Neural cell (in vitro differentiated cells): Measurements from ENCODE around the gene WDR7. TPM values are rescaled to one million over a fixed set of nuclear protein-coding genes. Genes with fewer than 3 reads are reported as not detected.

Experiments used
- H2AFZ ChIP-seq: fragments of 200-600, 300-800 bp; sonication (generic), shearing (Covaris generic); 2 replicates; pipeline ENCODE4 v1.6.0; 2014; ENCODE audit warnings: low read depth, mild to moderate bottlenecking, antibody characterized with exemption, low read length, moderate library complexity
- H3F3A ChIP-seq: fragments of 200-600 bp; shearing (Covaris generic); 2 replicates; pipeline ENCODE4 v1.6.1; 2016; ENCODE audit warnings: mild to moderate bottlenecking, moderate library complexity, mixed read lengths, antibody characterized with exemption, low read length; ENCODE audit not compliant: insufficient read depth, poor library complexity, severe bottlenecking
- H3K27ac ChIP-seq: fragments of 200-600, 300-800 bp; sonication (generic), shearing (Covaris generic); 2 replicates; pipeline ENCODE4 v1.5.1; 2014; ENCODE audit warnings: mild to moderate bottlenecking, low read length, moderate library complexity
- H3K27me3 ChIP-seq: fragments of 300-800, 200-600 bp; sonication (generic), shearing (Covaris generic); 2 replicates; pipeline ENCODE4 v1.6.0; 2014; ENCODE audit warnings: mild to moderate bottlenecking, low read depth, low read length, moderate library complexity; ENCODE audit not compliant: insufficient read depth
- H3K36me3 ChIP-seq: fragments of 300-800, 200-600 bp; sonication (generic), shearing (Covaris generic); 2 replicates; pipeline ENCODE4 v1.5.1; 2014; ENCODE audit warnings: mild to moderate bottlenecking, antibody characterized with exemption, low read length, moderate library complexity; ENCODE audit not compliant: insufficient read depth
- H3K4me2 ChIP-seq: fragments of 300-800, 200-600 bp; sonication (generic), shearing (Covaris generic); 2 replicates; pipeline ENCODE4 v1.6.0; 2014; ENCODE audit warnings: mild to moderate bottlenecking, low read length
- H3K4me3 ChIP-seq: fragments of 300-800, 200-600 bp; sonication (generic), shearing (Covaris generic); 2 replicates; pipeline ENCODE4 v1.5.1; 2014; ENCODE audit warnings: mild to moderate bottlenecking, low read length, moderate library complexity
- H3K79me2 ChIP-seq: fragments of 200-600 bp; shearing (Covaris generic); replicated peaks from 2 replicates; pipeline ENCODE4 v1.6.0; 2014; ENCODE audit warnings: mild to moderate bottlenecking, low read length, moderate library complexity; ENCODE audit not compliant: insufficient read depth
- H3K9ac ChIP-seq: fragments of 300-800, 200-600 bp; sonication (generic), shearing (Covaris generic); 2 replicates; pipeline ENCODE4 v1.6.1; 2016; ENCODE audit warnings: mild to moderate bottlenecking, low read length, mixed read lengths
- H3K9me2 ChIP-seq: fragments of 200-600 bp; shearing (Covaris generic); 2 replicates; pipeline ENCODE4 v1.6.1; 2016; ENCODE audit warnings: mild to moderate bottlenecking, low read length, mixed read lengths; ENCODE audit not compliant: insufficient read depth
- H3K9me3 ChIP-seq: fragments of 200-600, 300-800 bp; sonication (generic), shearing (Covaris generic); 2 replicates; pipeline ENCODE4 v1.6.1; 2016; ENCODE audit warnings: mild to moderate bottlenecking, mixed run types, low read length, moderate library complexity, mixed read lengths
- H4K20me1 ChIP-seq: fragments of 200-600 bp; shearing (Covaris generic); 2 replicates; pipeline ENCODE4 v1.6.1; 2016; ENCODE audit warnings: mild to moderate bottlenecking, mixed run types; ENCODE audit not compliant: insufficient read depth
- EP300 ChIP-seq: fragments of 450-650 bp; conservative IDR thresholded peaks from 2 replicates; pipeline ENCODE4 v1.6.1; 2014; ENCODE audit warnings: antibody characterized with exemption, mild to moderate bottlenecking, moderate library complexity; ENCODE audit not compliant: poor library complexity, severe bottlenecking
- POLR2AphosphoS5 ChIP-seq: IDR thresholded peaks from 2 replicates; pipeline ENCODE4 v1.6.1; 2012
- RAD21 ChIP-seq: fragments of 450-650 bp; conservative IDR thresholded peaks from 2 replicates; pipeline ENCODE4 v1.6.1; 2014; ENCODE audit warnings: antibody characterized with exemption, mild to moderate bottlenecking, moderate library complexity
- REST ChIP-seq: IDR thresholded peaks from 2 replicates; pipeline ENCODE4 v1.6.1; 2012; ENCODE audit warnings: borderline replicate concordance
- SMC3 ChIP-seq: fragments of 450-650 bp; conservative IDR thresholded peaks from 2 replicates; pipeline ENCODE4 v1.6.1; 2014; ENCODE audit warnings: antibody characterized with exemption, mild to moderate bottlenecking, moderate library complexity; ENCODE audit not compliant: poor library complexity
- TAF1 ChIP-seq: IDR thresholded peaks from 2 replicates; pipeline ENCODE4 v1.6.1; 2012; ENCODE audit warnings: low read depth
- polyA plus RNA-seq: library from polyadenylated mRNA; depleted of rRNA; stranded (reverse); fragments of >200 nt; gene quantifications from 2 replicates; pipeline ENCODE4 v1.2.3, GENCODE V29; 2014
- TF ChIP-seq, protein P1 (sequence below): fragments of 450-650 bp; IDR thresholded peaks from 2 replicates; pipeline ENCODE4 v1.5.1; 2014; ENCODE audit warnings: antibody characterized with exemption, mild to moderate bottlenecking, moderate library complexity; ENCODE audit not compliant: poor library complexity, severe bottlenecking

The WDR7 gene
- polyA plus RNA-seq, 1 donor from 2014 or later, result 15.1 TPM

GRCh38 chr18:56789004-56789888 is 138.1 kb downstream of the WDR7 start:
- Histone ChIP-seq H3K9me3 (no peaks in the 10 kb centered on the region), H3K27ac (no peak overlapping the region), H3K79me2 (no peaks in the 10 kb centered on the region), H3K36me3 (no peaks in the 10 kb centered on the region), H2AFZ (no peak overlapping the region), H3K4me3 (no peak overlapping the region), H3K27me3 (no peaks in the 10 kb centered on the region), H4K20me1 (no peaks in the 10 kb centered on the region), H3K9ac (no peak overlapping the region), H3K9me2 (no peaks in the 10 kb centered on the region), H3F3A (no peaks in the 10 kb centered on the region), H3K4me2 (no peak overlapping the region)
- no peak for TF ChIP-seq EP300
- TF ChIP-seq SMC3, result peak; percentile 52
- TF ChIP-seq, protein P1, sequence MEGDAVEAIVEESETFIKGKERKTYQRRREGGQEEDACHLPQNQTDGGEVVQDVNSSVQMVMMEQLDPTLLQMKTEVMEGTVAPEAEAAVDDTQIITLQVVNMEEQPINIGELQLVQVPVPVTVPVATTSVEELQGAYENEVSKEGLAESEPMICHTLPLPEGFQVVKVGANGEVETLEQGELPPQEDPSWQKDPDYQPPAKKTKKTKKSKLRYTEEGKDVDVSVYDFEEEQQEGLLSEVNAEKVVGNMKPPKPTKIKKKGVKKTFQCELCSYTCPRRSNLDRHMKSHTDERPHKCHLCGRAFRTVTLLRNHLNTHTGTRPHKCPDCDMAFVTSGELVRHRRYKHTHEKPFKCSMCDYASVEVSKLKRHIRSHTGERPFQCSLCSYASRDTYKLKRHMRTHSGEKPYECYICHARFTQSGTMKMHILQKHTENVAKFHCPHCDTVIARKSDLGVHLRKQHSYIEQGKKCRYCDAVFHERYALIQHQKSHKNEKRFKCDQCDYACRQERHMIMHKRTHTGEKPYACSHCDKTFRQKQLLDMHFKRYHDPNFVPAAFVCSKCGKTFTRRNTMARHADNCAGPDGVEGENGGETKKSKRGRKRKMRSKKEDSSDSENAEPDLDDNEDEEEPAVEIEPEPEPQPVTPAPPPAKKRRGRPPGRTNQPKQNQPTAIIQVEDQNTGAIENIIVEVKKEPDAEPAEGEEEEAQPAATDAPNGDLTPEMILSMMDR, result peak; percentile 53
- peak; percentile 41 for TF ChIP-seq RAD21

DNA sequence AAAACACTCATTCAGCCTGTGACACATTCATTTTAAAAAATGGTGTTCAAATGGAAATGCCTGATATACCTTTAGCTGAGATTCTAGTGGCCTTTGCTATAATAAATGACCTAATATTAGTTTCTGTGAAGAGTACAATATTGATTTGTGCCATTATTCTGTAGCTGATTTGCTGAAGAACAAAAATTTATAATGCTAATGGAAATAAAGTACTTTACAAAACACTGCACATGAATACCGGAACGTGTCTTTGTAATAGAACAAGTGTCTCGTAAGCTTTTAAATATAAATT is 138.7 kb downstream of the WDR7 start:
- Histone ChIP-seq H3K9ac (no peak overlapping the region), H3K9me3 (no peaks in the 10 kb centered on the region), H3K27me3 (no peaks in the 10 kb centered on the region), H4K20me1 (no peaks in the 10 kb centered on the region), H3K4me2 (no peak overlapping the region), H2AFZ (no peak overlapping the region), H3K27ac (no peak overlapping the region), H3K4me3 (no peak overlapping the region), H3F3A (no peaks in the 10 kb centered on the region), H3K36me3 (no peaks in the 10 kb centered on the region), H3K9me2 (no peaks in the 10 kb centered on the region), H3K79me2 (no peaks in the 10 kb centered on the region)
- TF ChIP-seq REST, result no peak
- no peak for TF ChIP-seq RAD21
- no peak for TF ChIP-seq SMC3
- no peak for TF ChIP-seq POLR2AphosphoS5
- no peak for TF ChIP-seq TAF1

GRCh38 chr18:56795381-56795780 is 144.2 kb downstream of the WDR7 start:
- no peak overlapping the region for H2AFZ ChIP-seq
- no peak for TF ChIP-seq REST
- TF ChIP-seq, protein P1, result no peak
- TF ChIP-seq RAD21, result no peak
- no peak for TF ChIP-seq POLR2AphosphoS5
- no peak for TF ChIP-seq SMC3
- no peak for TF ChIP-seq TAF1
- H3K79me2 ChIP-seq, result no peaks in the 10 kb centered on the region
- H3K36me3 ChIP-seq, result no peaks in the 10 kb centered on the region
- H3K4me3 ChIP-seq, result no peak overlapping the region
- no peaks in the 10 kb centered on the region for H3K27me3 ChIP-seq
- H3F3A ChIP-seq, result no peaks in the 10 kb centered on the region
- H3K27ac ChIP-seq, result no peak overlapping the region
- no peak overlapping the region for H3K4me2 ChIP-seq
- no peaks in the 10 kb centered on the region for H3K9me3 ChIP-seq
- no peaks in the 10 kb centered on the region for H3K9me2 ChIP-seq
- H3K9ac ChIP-seq, result no peak overlapping the region
- no peaks in the 10 kb centered on the region for H4K20me1 ChIP-seq
